Measurements from ENCODE around the gene VPS9D1.

VPS9D1 gene

GRCh38 chr16:89722392-89723278 is 1.9 kb upstream of the VPS9D1 start:
- no peak for TF ChIP-seq CTCF (conservative IDR thresholded peaks at IDR 0.05; ENCODE audit: low read depth, low read length)
- no peaks in the 10 kb centered on the region; the same call in 1 of the 2 replicates for H3K36me3 ChIP-seq (ENCODE audit: insufficient read depth)
- peaks cover 27% of the 10 kb centered on the region for H3K79me2 ChIP-seq (ENCODE audit: insufficient read depth, low read depth)
- H3K4me1 ChIP-seq (ENCODE audit: low read depth, poor library complexity, severe bottlenecking): peaks cover 31% of the 10 kb centered on the region
- H4K20me1 ChIP-seq (ENCODE audit: insufficient read depth): no peaks in the 10 kb centered on the region
- peak overlapping the region; percentile 71 for H3K9ac ChIP-seq
- H3K4me2 ChIP-seq: peak overlapping the region; percentile 90
- no peak overlapping the region; the same call in 1 of the 2 replicates for H2AFZ ChIP-seq (ENCODE audit: low read depth)
- peak overlapping the region; percentile 75 for H3K27ac ChIP-seq
- H3K4me3 ChIP-seq (IDR thresholded peaks at IDR 0.05; ENCODE audit: insufficient read depth, low read depth, low read length): no peak overlapping the region
- no peaks in the 10 kb centered on the region for H3K27me3 ChIP-seq (ENCODE audit: insufficient read depth, low read depth)

GRCh38 chr16:89721546-89722391 is 1.1 kb upstream of the VPS9D1 start:
- Histone ChIP-seq H3K27me3 (ENCODE audit: insufficient read depth, low read depth) (no peaks in the 10 kb centered on the region), H3K79me2 (ENCODE audit: insufficient read depth, low read depth) (peaks cover 27% of the 10 kb centered on the region), H2AFZ (ENCODE audit: low read depth) (peak overlapping the region; percentile 22), H4K20me1 (ENCODE audit: insufficient read depth) (no peaks in the 10 kb centered on the region), H3K9ac (peak overlapping the region; percentile 71), H3K4me3 (IDR thresholded peaks at IDR 0.05; ENCODE audit: insufficient read depth, low read depth, low read length) (no peak overlapping the region), H3K4me1 (ENCODE audit: low read depth, poor library complexity, severe bottlenecking) (peaks cover 31% of the 10 kb centered on the region), H3K36me3 (ENCODE audit: insufficient read depth) (no peaks in the 10 kb centered on the region), H3K27ac (peak overlapping the region; percentile 75), H3K4me2 (peak overlapping the region; percentile 90)
- no peak for TF ChIP-seq CTCF (conservative IDR thresholded peaks at IDR 0.05; ENCODE audit: low read depth, low read length)

GRCh38 chr16:89720551-89720812 is 216 bp downstream of the VPS9D1 start:
- Histone ChIP-seq H3K9ac (peak overlapping the region; percentile 71), H3K27me3 (ENCODE audit: insufficient read depth, low read depth) (no peaks in the 10 kb centered on the region), H3K4me1 (ENCODE audit: low read depth, poor library complexity, severe bottlenecking) (peaks cover 31% of the 10 kb centered on the region), H4K20me1 (ENCODE audit: insufficient read depth) (no peaks in the 10 kb centered on the region), H3K4me3 (IDR thresholded peaks at IDR 0.05; ENCODE audit: insufficient read depth, low read depth, low read length) (no peak overlapping the region), H3K4me2 (peak overlapping the region; percentile 88), H3K36me3 (ENCODE audit: insufficient read depth) (no peaks in the 10 kb centered on the region), H3K79me2 (ENCODE audit: insufficient read depth, low read depth) (peaks cover 27% of the 10 kb centered on the region), H2AFZ (ENCODE audit: low read depth) (no peak overlapping the region), H3K27ac (peak overlapping the region; percentile 75)
- TF ChIP-seq CTCF (conservative IDR thresholded peaks at IDR 0.05; ENCODE audit: low read depth, low read length): no peak

- Histone ChIP-seq H3K79me2 (ENCODE audit: insufficient read depth, low read depth) (peaks cover 23% of the 10 kb centered on the region), H3K27me3 (ENCODE audit: insufficient read depth, low read depth) (no peaks in the 10 kb centered on the region), H2AFZ (ENCODE audit: low read depth) (no peak overlapping the region), H3K4me1 (ENCODE audit: low read depth, poor library complexity, severe bottlenecking) (peaks cover 27% of the 10 kb centered on the region), H3K4me3 (IDR thresholded peaks at IDR 0.05; ENCODE audit: insufficient read depth, low read depth, low read length) (no peak overlapping the region), H3K36me3 (ENCODE audit: insufficient read depth) (no peaks in the 10 kb centered on the region; the same call in 1 of the 2 replicates), H3K9ac (no peak overlapping the region), H3K27ac (no peak overlapping the region), H4K20me1 (ENCODE audit: insufficient read depth) (no peaks in the 10 kb centered on the region), H3K4me2 (no peak overlapping the region; the same call in 1 of the 2 replicates)
- TF ChIP-seq CTCF (conservative IDR thresholded peaks at IDR 0.05; ENCODE audit: low read depth, low read length): no peak
Observed at GRCh38 chr16:89717688-89718505, 2.8 kb downstream of the VPS9D1 start.

Data from KMS-11 (cell line).